ENCODE results near the gene MAGEB4.

DNA sequence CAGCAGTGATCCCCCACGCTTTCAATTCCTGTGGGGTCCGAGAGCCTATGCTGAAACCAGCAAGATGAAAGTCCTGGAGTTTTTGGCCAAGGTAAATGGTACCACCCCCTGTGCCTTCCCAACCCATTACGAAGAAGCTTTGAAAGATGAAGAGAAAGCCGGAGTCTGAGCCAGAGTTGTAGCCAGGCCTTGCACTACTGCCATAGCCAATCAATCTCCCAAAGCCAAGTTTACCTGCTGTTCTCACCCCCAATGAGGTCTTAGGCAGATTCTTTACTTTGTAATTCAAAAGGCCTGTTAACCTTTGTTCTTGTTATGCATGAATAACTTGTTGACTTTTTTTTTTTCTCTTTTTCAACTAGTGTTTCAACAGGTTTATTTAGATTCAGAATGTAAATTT is 22.4 kb upstream of the MAGEB4 start:
- no peak for TF ChIP-seq CTCF (IDR thresholded peaks at IDR 0.05 in 4 of 5, conservative IDR thresholded peaks at IDR 0.05 in 1 of 5)
- no peak for TF ChIP-seq POLR2A (IDR thresholded peaks at IDR 0.05)

Measured in gastrocnemius medialis (tissue), 4 donors.